NCI-H128 (cell line): ENCODE measurements around the gene GNE.

Experiments
- DNase-seq: peaks from one replicate; lab custom pipeline; 2025; ENCODE audit not compliant: unreplicated experiment; lab: John Stamatoyannopoulos, UW

Gene GNE

GRCh38 chr9:36173861-36174260 lies 84.4 kb downstream of the GNE start:
- DNase-seq = no peak

GRCh38 chr9:36170531-36170930 lies 87.7 kb downstream of the GNE start:
- DNase-seq = no peak

GRCh38 chr9:36169708-36170107 lies 88.5 kb downstream of the GNE start:
- no peak for DNase-seq

GRCh38 chr9:36169166-36169565 lies 89.1 kb downstream of the GNE start, which contains the start of gene CCIN:
Gene CCIN (plus strand): TSS chr9:36169388. CDS start chr9:36169503, 115 bp downstream.
- DNase-seq = no peak

- no peak for DNase-seq
Observed at GRCh38 chr9:36166168-36166927, 91.9 kb downstream of the GNE start.

GRCh38 chr9:36165826-36166167 lies 92.5 kb downstream of the GNE start:
- no peak for DNase-seq

- DNase-seq = no peak
Observed at GRCh38 chr9:36164989-36165388, 93.3 kb downstream of the GNE start.
